Thoracic aorta (tissue), 2 donors: Measurements from ENCODE around the gene UBE2H. TPM values are rescaled to one million over a fixed set of nuclear protein-coding genes. Genes with fewer than 3 reads are reported as not detected.

Experiments
- ATAC-seq: fragments of 150-250 bp; one replicate; pipeline ENCODE4 v1.8.0; 2017; ENCODE audit warnings: low read depth; ENCODE audit not compliant: insufficient number of reproducible peaks, low FRiP score
- DNase-seq: peaks from one replicate; pipeline ENCODE4 v3.0.0-alpha.2; 2020; ENCODE audit warnings: low spot score
- H3K27ac ChIP-seq, 2 donors: fragments of 200-600 bp; sonication (generic); 1 replicate in 1 of 2; 2 replicates in 1 of 2; pipeline ENCODE4 v1.5.1; 2016; ENCODE audit warnings: mild to moderate bottlenecking in 2 of 2, moderate library complexity in 2 of 2
- H3K27me3 ChIP-seq: fragments of 200-600 bp; sonication (generic); replicated peaks from 2 replicates; pipeline ENCODE4 v1.6.0; 2016; ENCODE audit warnings: mild to moderate bottlenecking; ENCODE audit not compliant: insufficient read depth
- H3K36me3 ChIP-seq: fragments of 200-600 bp; sonication (generic); one replicate; pipeline ENCODE4 v1.5.1; 2016
- H3K4me1 ChIP-seq, 2 donors: fragments of 200-600 bp; sonication (generic); 1 replicate in 1 of 2; 2 replicates in 1 of 2; pipeline versions ENCODE4 v1.5.1 to v1.6.0; 2016; ENCODE audit warnings: low read depth in 2 of 2, mild to moderate bottlenecking in 1 of 2; ENCODE audit not compliant: control insufficient read depth in 1 of 2
- H3K4me3 ChIP-seq: fragments of 200-600 bp; sonication (generic); 2 replicates; pipeline ENCODE4 v1.5.1; 2016; ENCODE audit warnings: mild to moderate bottlenecking
- H3K9me3 ChIP-seq: fragments of 200-600 bp; sonication (generic); 2 replicates; pipeline ENCODE4 v1.5.1; 2016
- CTCF ChIP-seq: fragments of 200-600 bp; sonication (generic); IDR thresholded peaks from one replicate; pipeline ENCODE4 v1.5.1; 2019; ENCODE audit warnings: antibody characterized with exemption
- total RNA-seq, 2 donors: library from RNA; depleted of rRNA; stranded (reverse); fragments of >200 nt; gene quantifications; one replicate each; pipeline versions ENCODE4 v1.1.0 to v1.2.3, GENCODE V29; 2016

Gene UBE2H
- total RNA-seq, 2 donors from 2014 or later: 136 to 158 TPM

DNA sequence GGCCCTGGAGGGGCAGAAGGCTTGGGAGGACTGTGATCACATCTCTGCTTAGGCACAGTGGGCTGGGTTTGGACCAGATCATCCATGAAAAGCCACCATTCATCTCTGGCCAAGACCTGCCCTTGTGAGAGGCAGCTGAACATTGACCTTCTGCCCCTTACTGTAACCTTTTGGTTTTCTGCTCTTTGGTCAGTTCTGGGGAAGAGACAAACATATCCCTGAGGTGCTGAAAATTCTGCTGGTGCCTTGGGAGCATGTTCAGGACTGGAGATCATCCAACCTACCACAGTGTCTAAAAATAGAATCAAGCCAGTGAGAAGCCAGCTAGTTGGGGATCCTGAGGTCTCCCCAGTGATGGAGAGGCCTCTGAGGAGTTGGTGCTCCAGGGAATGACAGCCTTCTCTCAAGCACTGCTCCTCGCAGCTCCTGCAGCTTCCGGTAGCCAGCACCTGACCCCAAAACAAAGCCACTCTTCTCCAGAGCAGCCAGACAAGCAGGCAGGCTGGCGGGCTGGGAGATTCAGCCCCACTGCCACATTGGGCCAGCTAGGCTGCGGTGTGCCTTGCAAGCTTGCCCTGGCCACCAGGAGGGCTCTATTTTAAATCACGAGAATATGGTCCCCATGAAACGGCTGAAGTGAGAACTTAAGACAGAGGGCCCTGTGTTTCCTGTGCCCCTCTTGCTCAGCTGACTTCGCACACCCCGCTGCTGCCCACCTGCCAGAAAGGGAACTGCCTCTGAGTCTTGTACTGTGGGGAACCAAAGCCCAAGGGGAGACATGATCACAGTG is 37.8 kb upstream of the UBE2H start:
- no peak for ATAC-seq
- DNase-seq: no peak
- no peak overlapping the region for H3K27ac ChIP-seq
- H3K27me3 ChIP-seq: no peaks in the 10 kb centered on the region
- no peak overlapping the region for H3K4me3 ChIP-seq
- no peaks in the 10 kb centered on the region for H3K36me3 ChIP-seq
- H3K9me3 ChIP-seq: no peaks in the 10 kb centered on the region
- TF ChIP-seq CTCF: no peak
- no peaks in the 10 kb centered on the region for H3K4me1 ChIP-seq

DNA sequence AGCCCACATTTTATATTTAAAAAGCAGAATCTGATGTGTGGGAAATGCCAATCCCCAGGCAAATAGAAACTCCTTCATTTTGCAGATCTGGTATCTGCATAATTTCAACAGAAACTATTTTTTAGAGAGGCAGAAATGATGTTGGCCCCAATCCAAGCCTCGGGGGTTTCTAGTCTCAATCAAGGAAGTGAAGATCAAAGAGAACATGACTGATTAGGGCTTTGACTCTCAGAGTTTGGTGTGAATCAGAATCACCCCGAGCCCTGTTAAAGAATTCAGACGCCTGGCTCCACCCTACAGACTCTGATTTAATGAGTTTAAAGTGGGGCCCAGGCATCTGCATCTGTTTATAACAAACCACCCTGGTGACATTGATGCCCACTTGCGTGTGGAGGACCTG is 36.7 kb upstream of the UBE2H start:
- no peak for ATAC-seq
- no peaks in the 10 kb centered on the region for H3K36me3 ChIP-seq

GRCh38 chr7:129986600-129986999 is 33.8 kb upstream of the UBE2H start:
- H3K27ac ChIP-seq: no peak overlapping the region
- H3K9me3 ChIP-seq: no peaks in the 10 kb centered on the region
- no peak for TF ChIP-seq CTCF
- no peaks in the 10 kb centered on the region for H3K27me3 ChIP-seq
- no peaks in the 10 kb centered on the region for H3K36me3 ChIP-seq
- H3K4me3 ChIP-seq: no peak overlapping the region
- no peak for ATAC-seq
- no peak for DNase-seq
- H3K4me1 ChIP-seq: no peaks in the 10 kb centered on the region

More for the DNA sequence above, 36.7 kb upstream of the UBE2H start:
- Histone ChIP-seq H3K4me1 (no peaks in the 10 kb centered on the region), H3K4me3 (no peak overlapping the region), H3K27me3 (no peaks in the 10 kb centered on the region), H3K9me3 (no peaks in the 10 kb centered on the region), H3K27ac (no peak overlapping the region)
- no peak for TF ChIP-seq CTCF
- no peak for DNase-seq

DNA sequence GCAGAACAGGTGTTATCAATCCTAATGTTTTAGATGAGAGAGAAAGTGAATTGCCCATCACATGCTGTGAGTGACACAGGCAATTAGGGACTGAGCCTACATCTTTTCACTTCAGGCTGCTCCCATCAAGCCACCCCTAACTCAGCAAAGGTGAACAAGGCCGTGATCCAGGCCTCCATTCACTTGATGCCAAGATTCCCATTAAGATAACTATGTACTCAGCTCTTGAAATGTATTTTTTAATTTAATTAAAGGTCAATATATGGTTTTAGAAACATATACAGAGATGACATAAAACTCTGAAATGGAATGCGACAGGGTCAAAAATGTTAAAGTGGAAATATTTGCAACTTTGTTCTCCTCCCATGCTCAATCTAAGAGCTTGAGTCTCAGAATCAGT is 27.9 kb upstream of the UBE2H start:
- H3K4me3 ChIP-seq: no peak overlapping the region
- H3K27ac ChIP-seq: no peak overlapping the region
- H3K4me1 ChIP-seq: no peaks in the 10 kb centered on the region
- no peaks in the 10 kb centered on the region for H3K36me3 ChIP-seq
- ATAC-seq (no peak), DNase-seq (no peak)
- no peaks in the 10 kb centered on the region for H3K27me3 ChIP-seq
- no peaks in the 10 kb centered on the region for H3K9me3 ChIP-seq
- TF ChIP-seq CTCF: no peak

DNA sequence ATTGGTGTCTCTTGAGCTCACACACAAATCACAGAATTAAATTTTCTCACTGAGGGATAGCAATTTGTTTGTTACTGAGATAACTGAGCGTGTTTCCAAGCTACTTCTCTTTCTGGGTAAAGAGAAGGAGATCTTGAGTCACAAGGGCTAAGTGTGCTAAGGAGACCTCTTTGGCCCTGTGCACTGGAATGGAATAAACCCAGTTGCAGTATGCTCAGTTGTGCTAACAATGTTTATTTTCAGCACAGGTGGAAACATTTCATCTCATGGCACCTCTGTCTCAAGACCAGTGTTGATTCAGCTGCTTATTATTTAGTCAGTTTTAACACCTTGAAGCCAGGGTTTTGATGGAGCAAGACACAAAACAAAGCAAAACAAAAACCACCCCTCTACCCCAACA is 22.5 kb upstream of the UBE2H start:
- no peak for DNase-seq
- no peak overlapping the region for H3K27ac ChIP-seq
- H3K4me3 ChIP-seq: no peak overlapping the region
- no peaks in the 10 kb centered on the region for H3K9me3 ChIP-seq
- ATAC-seq: no peak
- H3K36me3 ChIP-seq: no peaks in the 10 kb centered on the region
- H3K4me1 ChIP-seq: peaks cover 0 to under 1% of the 10 kb centered on the region in 2 donors
- no peak for TF ChIP-seq CTCF
- no peaks in the 10 kb centered on the region for H3K27me3 ChIP-seq
